Gastroesophageal sphincter (tissue), 3 donors: Measurements from ENCODE around the gene PRKAG2.

Experiments
- CTCF ChIP-seq, 4 experiments: fragments of 200-600 bp in 2 of 4; fragments of 450-650 bp in 2 of 4; sonication (generic) in 1 of 4; IDR thresholded peaks; one replicate each; pipeline ENCODE4 v1.5.1; 2017 to 2019; ENCODE audit warnings: antibody characterized with exemption in 4 of 4, mild to moderate bottlenecking in 2 of 4, moderate library complexity in 2 of 4
- POLR2A ChIP-seq, 2 donors: fragments of 450-650 bp; IDR thresholded peaks; one replicate each; pipeline ENCODE4 v1.6.1; 2017; ENCODE audit warnings: antibody characterized with exemption in 2 of 2, mild to moderate bottlenecking in 2 of 2, moderate library complexity in 1 of 2

- no peak for TF ChIP-seq CTCF (IDR thresholded peaks at IDR 0.05)
- TF ChIP-seq POLR2A (IDR thresholded peaks at IDR 0.05), result no peak
Observed at GRCh38 chr7:151720280-151720679, 156.6 kb downstream of the PRKAG2 start.
